Activated CD4-positive, alpha-beta T cell treated with anti-CD3 and anti-CD28 coated beads for 4 hours (primary cell): Measurements from ENCODE around the gene NDC1.

Experiments
- DNase-seq, 2 donors: peaks; one replicate each; pipeline ENCODE4 v3.0.0-alpha.2; 2020

Gene NDC1

DNA sequence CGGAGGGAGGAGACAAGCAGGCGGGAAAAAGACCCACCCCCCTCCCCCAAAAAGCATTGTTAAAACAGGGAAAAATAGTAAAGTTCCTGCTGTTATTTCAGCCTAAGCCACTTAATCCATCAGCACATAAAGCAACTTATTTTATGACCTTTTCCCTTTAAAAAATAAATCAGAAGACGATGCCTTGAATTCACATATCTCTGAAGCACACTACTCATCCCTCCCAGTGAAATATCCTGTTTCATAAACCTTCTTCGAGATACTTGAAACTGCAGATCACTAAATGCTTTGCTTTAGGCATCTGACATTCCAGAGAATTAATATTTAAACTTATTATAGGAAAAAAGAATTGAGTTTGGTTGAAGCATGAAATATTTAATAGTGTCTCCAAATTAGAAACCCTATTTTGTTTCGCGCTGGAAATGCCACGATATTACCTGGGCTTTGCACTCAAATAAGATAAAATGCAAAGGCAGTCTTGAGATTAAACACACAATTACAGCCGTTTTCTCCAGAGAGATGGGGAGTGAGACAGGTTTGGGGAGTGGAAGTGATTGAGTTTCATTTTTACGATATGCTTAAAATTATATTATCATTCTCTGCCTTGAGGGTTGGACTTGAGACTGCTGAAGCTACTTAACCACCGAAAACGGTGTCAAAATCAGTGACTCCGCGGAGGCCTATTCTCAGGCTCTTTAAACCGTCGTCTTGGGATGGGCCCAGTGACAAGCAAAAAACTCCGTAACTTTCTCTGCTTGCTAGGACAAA is 108.5 kb downstream of the NDC1 start:
- no peak for DNase-seq

DNA sequence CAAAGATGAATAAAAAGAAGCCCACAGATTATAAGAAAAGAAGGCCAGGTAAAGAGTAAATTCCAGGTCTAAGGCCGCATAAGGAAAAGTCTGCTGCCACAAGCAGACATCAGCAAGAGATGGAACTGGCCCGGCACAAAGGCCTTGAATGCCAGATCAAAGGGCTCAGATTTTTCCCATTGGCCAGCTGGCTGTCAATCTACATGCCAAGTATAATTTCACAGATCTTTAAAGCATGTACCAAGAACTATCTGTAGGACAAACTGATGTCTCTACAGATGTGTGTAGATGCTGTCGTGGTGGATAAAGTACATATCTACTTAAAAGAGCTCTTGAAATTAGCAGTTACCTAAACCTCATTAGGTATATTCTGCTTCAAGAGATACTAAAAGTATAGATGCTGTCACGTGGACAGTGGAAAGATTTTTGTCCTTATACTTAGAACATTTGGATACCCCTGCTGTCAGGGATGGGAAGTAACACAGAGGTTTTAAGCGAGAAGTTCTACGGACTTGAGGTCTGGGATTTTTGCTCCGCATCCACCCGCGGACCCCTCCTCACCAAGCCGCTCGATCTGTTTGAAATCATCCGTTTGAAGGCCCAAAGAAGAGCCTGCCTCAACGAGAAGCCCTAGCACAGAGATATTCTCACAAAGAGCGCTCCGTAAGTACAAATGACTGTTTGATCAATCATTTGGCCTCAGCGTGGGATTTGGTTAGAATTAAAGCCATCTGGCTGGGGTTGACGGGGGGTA is 109.2 kb downstream of the NDC1 start:
- no peak for DNase-seq

DNA sequence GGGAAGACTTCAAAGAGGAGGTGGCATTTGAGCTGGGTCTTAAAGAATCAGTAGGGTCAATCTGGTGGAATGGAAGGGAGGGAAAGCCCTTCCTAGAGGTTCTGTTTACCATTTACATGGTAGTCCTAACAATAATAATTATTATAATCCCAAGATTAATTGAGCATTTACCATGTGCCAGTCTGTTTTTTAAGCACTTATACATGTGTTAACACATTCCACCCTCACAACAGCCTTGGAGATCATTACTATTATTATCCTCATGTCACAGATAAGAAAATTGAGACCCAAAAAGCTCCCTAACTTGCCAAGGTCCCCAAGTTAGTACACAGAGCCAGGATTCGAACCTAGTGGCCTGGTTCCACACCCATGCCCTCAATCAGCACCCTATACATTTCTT is 109.9 kb downstream of the NDC1 start:
- no peak for DNase-seq

DNA sequence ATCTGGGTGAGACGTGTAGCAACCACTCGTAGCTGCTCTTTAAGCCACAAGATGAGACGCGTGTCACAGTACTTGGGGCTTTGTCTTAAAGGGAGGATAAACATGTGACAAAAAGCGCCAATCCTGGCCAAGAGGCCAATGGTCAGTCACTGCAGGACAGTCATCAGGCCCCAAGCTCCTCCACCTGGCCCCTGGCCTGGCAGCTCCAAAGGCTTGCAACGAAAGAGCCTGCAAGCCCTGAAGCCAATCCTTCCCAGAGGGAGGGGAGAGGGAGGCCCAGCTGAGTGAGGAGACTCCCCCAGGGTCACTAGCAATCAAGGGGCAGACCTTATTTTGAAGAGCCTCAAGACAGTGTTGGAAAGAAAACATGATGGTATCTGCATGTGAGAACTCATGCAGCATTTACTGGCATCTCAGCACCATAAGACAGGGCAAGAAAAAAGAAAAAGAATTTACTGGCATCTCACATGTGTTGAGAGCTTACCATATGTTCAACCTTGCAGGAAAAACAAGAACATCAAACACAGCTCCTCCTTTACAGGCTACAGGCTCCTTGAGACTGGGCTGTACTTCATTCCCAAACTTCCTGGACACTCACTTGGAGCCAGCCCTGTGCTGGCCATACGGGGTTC is 110.5 kb downstream of the NDC1 start:
- no peak for DNase-seq

DNA sequence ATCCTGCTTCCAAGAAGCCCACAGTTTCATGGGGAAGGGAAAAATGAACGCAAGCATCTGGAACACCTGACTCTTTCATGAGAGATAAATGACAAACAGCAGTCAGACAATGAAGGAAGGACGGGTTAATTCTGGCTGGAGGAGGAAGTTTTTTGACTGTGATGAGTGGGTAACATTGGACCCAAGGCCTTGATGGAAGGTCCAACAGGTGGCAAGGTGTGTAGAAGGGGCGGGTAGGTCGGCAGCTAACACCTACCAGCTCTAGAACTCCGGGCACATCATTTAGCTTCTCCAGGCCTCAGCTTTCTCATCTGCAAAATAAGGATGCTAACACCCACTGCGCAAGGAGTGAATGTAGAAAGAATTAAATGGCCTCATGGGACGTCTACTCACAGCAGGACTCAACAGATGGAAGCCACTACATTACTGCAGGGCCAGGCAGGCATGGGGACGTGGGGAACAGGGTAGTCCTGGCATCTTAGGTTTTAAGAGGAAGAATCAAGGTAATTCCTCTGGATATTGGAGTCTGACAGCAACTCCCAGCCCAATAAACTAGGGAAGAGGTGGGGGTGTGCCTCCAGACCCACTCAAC is 112.0 kb downstream of the NDC1 start:
- no peak for DNase-seq

DNA sequence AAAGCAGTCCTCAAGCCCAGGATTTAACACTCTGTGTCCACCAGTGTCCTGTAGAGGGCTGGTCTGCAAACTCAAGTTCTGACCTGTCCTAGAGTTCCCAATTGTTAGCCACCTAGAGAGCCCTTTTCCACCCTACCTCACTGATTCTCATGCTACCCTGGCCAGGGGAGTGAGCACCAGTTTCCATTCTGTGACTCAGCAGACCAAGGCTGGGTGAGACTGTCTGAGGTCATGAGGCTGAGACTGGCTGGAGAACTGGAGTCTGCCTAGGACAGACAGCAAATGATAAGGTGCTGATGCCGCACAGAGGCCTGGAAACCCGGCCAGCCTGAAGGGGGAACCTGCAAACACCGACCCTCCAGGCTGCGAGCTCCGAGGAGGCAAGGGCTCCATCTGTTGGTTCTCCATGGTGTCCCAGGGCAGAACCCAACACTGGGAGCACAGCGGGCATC is 112.8 kb downstream of the NDC1 start:
- no peak for DNase-seq

DNA sequence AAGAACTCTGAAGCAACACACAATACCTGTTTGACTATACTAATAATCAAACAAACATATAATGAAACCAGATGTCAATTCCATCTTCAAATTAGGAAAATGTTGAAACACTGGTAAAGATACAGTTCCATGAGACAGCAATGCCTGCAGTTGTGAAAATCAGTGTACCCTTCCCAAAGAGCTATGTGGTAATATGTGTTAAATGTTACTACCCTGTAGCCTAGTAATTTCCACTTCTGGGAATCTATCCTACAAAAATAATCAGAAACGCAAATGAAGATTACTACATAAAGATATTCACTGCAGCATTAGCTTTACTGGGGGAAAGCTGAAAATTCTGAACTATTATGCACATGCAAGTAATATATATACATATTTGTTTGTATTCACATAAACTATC is 116.1 kb downstream of the NDC1 start:
- no peak for DNase-seq

DNA sequence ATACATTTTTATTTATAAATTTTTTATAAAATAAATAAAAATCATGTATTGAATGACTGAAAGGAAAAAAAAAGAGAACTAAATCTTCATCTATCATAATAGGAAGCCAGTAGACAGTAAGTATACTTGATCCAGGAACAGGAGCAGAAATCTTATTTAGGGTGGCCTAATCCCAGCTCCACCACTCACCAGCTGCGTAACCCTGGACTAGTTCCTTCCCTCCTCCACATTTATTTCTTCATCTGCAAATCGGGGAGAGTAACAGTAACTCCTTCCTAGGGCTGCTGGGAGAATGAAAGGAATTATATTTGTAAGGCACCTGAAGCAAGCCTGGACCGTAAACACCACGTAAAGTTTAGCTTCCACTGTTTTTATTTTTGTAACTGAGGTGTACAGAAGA is 117.0 kb downstream of the NDC1 start:
- DNase-seq = no peak

DNA sequence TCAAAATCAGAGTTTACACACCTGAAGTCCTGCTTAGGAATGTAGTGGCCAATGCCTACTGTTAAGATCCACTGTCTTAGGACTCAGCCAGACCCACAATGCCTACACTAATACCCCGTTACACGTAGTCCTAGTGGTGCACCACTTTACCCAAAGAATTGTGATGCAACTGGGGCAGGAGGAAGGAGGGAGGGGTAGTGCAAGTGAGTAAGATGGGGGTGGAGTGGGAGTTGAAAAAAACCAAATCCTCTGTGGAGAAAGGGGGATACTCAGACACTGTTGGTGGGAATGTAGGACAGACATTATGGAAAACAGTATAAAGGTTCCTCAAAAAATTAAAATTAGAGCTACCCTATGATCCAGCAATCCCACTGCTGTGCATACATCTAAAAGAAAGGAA is 118.6 kb downstream of the NDC1 start:
- no peak for DNase-seq

DNA sequence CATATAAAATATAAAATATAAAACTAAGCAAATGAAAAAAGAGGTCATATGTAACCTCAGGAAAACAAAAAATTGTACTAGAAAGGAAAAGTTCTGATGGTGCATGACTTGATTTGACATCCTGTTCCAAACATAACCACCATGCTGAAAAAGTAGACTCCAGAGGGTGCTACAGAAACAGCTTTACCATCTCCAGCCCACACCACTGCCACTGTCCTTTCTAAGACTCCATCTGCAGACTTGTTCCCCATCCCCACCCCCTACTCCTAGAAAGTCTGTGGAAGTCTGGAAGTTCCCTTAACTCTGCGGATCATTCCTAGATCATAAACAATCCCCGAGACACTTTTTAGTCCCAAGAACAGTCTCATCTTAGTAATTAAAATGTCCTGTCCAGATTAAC is 119.7 kb downstream of the NDC1 start:
- DNase-seq = no peak

DNA sequence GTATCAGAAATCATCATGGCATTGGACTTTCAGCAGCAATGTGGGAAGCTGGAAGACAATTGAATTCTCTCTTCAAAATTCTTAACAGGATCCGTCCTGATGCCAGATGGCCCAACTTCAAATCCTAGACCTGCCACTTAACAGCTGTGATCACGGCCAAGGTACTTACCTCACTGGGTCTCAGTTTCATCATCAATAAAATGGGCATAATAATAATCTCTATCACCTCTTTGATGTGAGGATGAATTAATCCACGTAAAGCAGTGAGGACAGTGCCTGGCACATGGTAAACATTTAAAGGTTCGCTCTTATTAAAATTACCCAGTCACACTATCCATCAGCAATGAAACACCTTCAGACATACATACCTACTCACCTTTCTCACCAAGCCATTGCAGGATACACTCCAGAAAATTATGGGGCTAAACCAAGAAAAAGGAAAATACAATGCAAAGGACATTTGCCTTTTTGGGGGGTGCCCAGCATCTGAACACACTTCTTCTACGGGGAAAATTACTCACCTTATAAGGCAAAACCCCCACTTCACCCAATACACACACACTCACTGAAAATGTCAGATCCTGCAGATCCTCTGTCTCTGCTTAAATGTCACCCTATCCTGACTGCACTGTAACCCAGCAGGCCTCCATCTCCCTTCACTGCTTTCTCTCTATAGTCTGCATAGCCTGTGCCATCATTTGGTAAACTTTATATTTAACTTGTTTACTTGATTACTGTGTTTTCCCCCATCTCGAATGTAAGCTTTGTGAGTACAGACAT is 120.9 kb downstream of the NDC1 start:
- DNase-seq = no peak

DNA sequence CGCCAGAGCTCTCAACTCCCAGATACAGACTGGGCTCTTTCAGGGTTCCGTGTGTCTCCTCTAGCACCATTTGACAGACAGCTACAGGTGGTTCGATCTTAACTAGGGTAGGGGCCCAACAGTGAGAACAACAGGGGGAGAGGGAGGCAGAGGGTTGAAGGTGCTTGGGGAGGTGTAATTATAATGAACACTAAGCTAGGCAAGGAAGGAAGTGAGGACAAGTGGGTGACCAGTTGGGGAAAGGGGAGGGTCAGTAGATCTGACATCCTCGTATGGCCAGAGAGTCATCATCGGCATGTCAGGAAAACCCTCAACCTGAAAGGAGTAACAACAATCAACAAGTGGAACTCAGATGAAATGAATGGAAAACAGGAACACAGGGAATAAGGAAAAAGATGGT is 121.9 kb downstream of the NDC1 start:
- DNase-seq = no peak

DNA sequence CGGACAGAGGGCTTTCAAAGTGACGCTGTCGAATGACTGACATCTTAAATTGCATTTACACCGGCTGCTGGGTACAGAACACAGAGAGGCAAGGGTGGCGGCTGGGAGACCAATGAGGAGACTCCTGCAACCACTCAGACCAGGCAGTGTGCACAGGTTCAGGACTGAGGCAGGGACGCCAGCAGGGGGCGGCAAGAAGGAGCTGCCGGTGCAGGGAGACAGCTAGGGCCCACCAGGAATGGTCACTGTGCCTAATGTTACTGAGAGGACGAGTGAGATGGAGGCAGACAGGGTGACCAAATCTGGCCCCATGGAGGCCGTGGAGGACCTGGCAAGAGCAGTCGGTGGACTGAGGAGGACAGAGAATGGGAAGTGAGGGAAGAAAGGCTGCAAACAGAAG is 122.6 kb downstream of the NDC1 start:
- DNase-seq = no peak
